IgD-negative memory B cell (primary cell): ENCODE data around the gene TAF12. TPM values are rescaled to one million over a fixed set of nuclear protein-coding genes. Genes with fewer than 3 reads are reported as not detected.
"Not testable (repeated sequence)": the region's sequence is repeated elsewhere in the genome, so short reads cannot be mapped to it uniquely, and the experiment has no call there.

Experiments used
- H3K27ac Mint-ChIP-seq, 3 donors: one replicate each; pipeline ENCODE4 v1.8.0; 2020 to 2022; ENCODE audit warnings: mild to moderate bottlenecking in 3 of 3, mixed read lengths in 3 of 3, moderate library complexity in 1 of 3
- H3K27me3 Mint-ChIP-seq: one replicate; pipeline ENCODE4 v1.8.0; 2021; ENCODE audit warnings: mixed read lengths
- H3K36me3 Mint-ChIP-seq: one replicate; pipeline ENCODE4 v1.8.0; 2020; ENCODE audit warnings: mild to moderate bottlenecking, mixed read lengths
- H3K4me1 Mint-ChIP-seq, 3 donors: one replicate each; pipeline ENCODE4 v1.8.0; 2020 to 2022; ENCODE audit warnings: mixed read lengths in 3 of 3, mild to moderate bottlenecking in 1 of 3
- H3K4me3 Mint-ChIP-seq, 4 donors: one replicate each; pipeline ENCODE4 v1.8.0; 2020 to 2022; ENCODE audit warnings: mild to moderate bottlenecking in 4 of 4, mixed read lengths in 4 of 4, moderate library complexity in 3 of 4
- H3K9me3 Mint-ChIP-seq, 3 donors: one replicate each; pipeline ENCODE4 v1.8.0; 2020 to 2021; ENCODE audit warnings: mixed read lengths in 3 of 3, mild to moderate bottlenecking in 1 of 3
- polyA plus RNA-seq: library from polyadenylated mRNA; unstranded; fragments of 300-500 nt; fragmentation: Illumina TruSeq; gene quantifications from one replicate; pipeline ENCODE4 v1.2.3, GENCODE V29; 2021

The TAF12 gene
- polyA plus RNA-seq, 1 donor from 2014 or later = 37.5 TPM

GRCh38 chr1:28580722-28581530, 61.9 kb downstream of the TAF12 start:
- H3K4me1 Mint-ChIP-seq = peaks cover 25 to 32% (median 31%) of the 10 kb centered on the region in 3 donors
- H3K36me3 Mint-ChIP-seq = no peaks in the 10 kb centered on the region
- H3K9me3 Mint-ChIP-seq = no peaks in the 10 kb centered on the region
- peak overlapping the region; percentile 93 to 100 (median 98) for H3K4me3 Mint-ChIP-seq
- H3K27ac Mint-ChIP-seq = peak overlapping the region; percentile 69 to 92 (median 76)
- no peaks in the 10 kb centered on the region for H3K27me3 Mint-ChIP-seq

GRCh38 chr1:28579401-28579800, 63.5 kb downstream of the TAF12 start:
- H3K4me3 Mint-ChIP-seq = peak overlapping the region; percentile 93 to 100 (median 98)

GRCh38 chr1:28578696-28579218, 64.1 kb downstream of the TAF12 start:
- Mint-ChIP-seq H3K4me1 (peaks cover 21 to 31% (median 30%) of the 10 kb centered on the region in 3 donors), H3K9me3 (no peaks in the 10 kb centered on the region), H3K36me3 (no peaks in the 10 kb centered on the region), H3K4me3 (peak overlapping the region in 1 of 4 donors; percentile 100), H3K27me3 (no peaks in the 10 kb centered on the region), H3K27ac (peak overlapping the region in 2 of 3 donors; percentile 69 to 83)

More at GRCh38 chr1:28579401-28579800, 63.5 kb downstream of the TAF12 start:
- H3K27me3 Mint-ChIP-seq = no peaks in the 10 kb centered on the region
- peaks cover 21 to 31% (median 30%) of the 10 kb centered on the region in 3 donors for H3K4me1 Mint-ChIP-seq
- no peaks in the 10 kb centered on the region for H3K36me3 Mint-ChIP-seq
- no peaks in the 10 kb centered on the region for H3K9me3 Mint-ChIP-seq
- H3K27ac Mint-ChIP-seq = peak overlapping the region; percentile 69 to 76 (median 76)

- Mint-ChIP-seq H3K36me3 (no peaks in the 10 kb centered on the region), H3K9me3 (no peaks in the 10 kb centered on the region), H3K27me3 (no peaks in the 10 kb centered on the region), H3K27ac (peak overlapping the region in 2 of 3 donors; percentile 8 to 85), H3K4me1 (peaks cover 18 to 31% (median 28%) of the 10 kb centered on the region in 3 donors), H3K4me3 (peak overlapping the region in 1 of 4 donors; percentile 100)
These were observed 64.9 kb downstream of the TAF12 start for GRCh38 chr1:28577738-28578536.

GRCh38 chr1:28577052-28577678, 65.7 kb downstream of the TAF12 start:
- no peaks in the 10 kb centered on the region for H3K36me3 Mint-ChIP-seq
- peaks cover 18 to 28% (median 25%) of the 10 kb centered on the region in 3 donors for H3K4me1 Mint-ChIP-seq
- H3K4me3 Mint-ChIP-seq = peak overlapping the region in 1 of 4 donors; percentile 100
- H3K27ac Mint-ChIP-seq = peak overlapping the region; percentile 51 to 85 (median 80)
- H3K27me3 Mint-ChIP-seq = no peaks in the 10 kb centered on the region
- no peaks in the 10 kb centered on the region for H3K9me3 Mint-ChIP-seq

- no peak overlapping the region for H3K4me3 Mint-ChIP-seq
- H3K27me3 Mint-ChIP-seq = no peaks in the 10 kb centered on the region
- no peaks in the 10 kb centered on the region for H3K9me3 Mint-ChIP-seq
- H3K36me3 Mint-ChIP-seq = no peaks in the 10 kb centered on the region
- peaks cover 3 to 7% (median 5%) of the 10 kb centered on the region in 3 donors for H3K4me1 Mint-ChIP-seq
- no peak overlapping the region for H3K27ac Mint-ChIP-seq
These were observed 69.3 kb downstream of the TAF12 start for GRCh38 chr1:28573564-28573963.

- H3K27ac Mint-ChIP-seq, H3K4me3 Mint-ChIP-seq, H3K4me1 Mint-ChIP-seq, H3K9me3 Mint-ChIP-seq, H3K27me3 Mint-ChIP-seq, H3K36me3 Mint-ChIP-seq: not testable (repeated sequence)
These were observed 70.0 kb downstream of the TAF12 start for GRCh38 chr1:28572891-28573290.

- no peaks in the 10 kb centered on the region for H3K27me3 Mint-ChIP-seq
- H3K4me1 Mint-ChIP-seq = peaks cover 0 to under 1% (median 0%) of the 10 kb centered on the region in 3 donors
- H3K27ac Mint-ChIP-seq = no peak overlapping the region
- no peak overlapping the region for H3K4me3 Mint-ChIP-seq
- no peaks in the 10 kb centered on the region for H3K36me3 Mint-ChIP-seq
- no peaks in the 10 kb centered on the region for H3K9me3 Mint-ChIP-seq
These were observed 71.0 kb downstream of the TAF12 start for GRCh38 chr1:28571911-28572310.

GRCh38 chr1:28566931-28567330, 75.9 kb downstream of the TAF12 start:
- Mint-ChIP-seq H3K9me3 (no peaks in the 10 kb centered on the region), H3K27me3 (no peaks in the 10 kb centered on the region), H3K27ac (peak overlapping the region in 1 of 3 donors; percentile 35), H3K4me1 (no peaks in the 10 kb centered on the region), H3K4me3 (no peak overlapping the region), H3K36me3 (no peaks in the 10 kb centered on the region)

GRCh38 chr1:28565726-28566125, 77.1 kb downstream of the TAF12 start:
- no peaks in the 10 kb centered on the region for H3K27me3 Mint-ChIP-seq
- no peaks in the 10 kb centered on the region for H3K9me3 Mint-ChIP-seq

GRCh38 chr1:28565040-28565439, 77.8 kb downstream of the TAF12 start:
- Mint-ChIP-seq H3K27ac (no peak overlapping the region), H3K36me3 (no peaks in the 10 kb centered on the region), H3K9me3 (no peaks in the 10 kb centered on the region), H3K27me3 (no peaks in the 10 kb centered on the region), H3K4me3 (no peak overlapping the region), H3K4me1 (no peaks in the 10 kb centered on the region)

More at GRCh38 chr1:28565726-28566125, 77.1 kb downstream of the TAF12 start:
- no peaks in the 10 kb centered on the region for H3K4me1 Mint-ChIP-seq
- H3K27ac Mint-ChIP-seq = no peak overlapping the region
- H3K4me3 Mint-ChIP-seq = peak overlapping the region in 1 of 4 donors; percentile 43
- no peaks in the 10 kb centered on the region for H3K36me3 Mint-ChIP-seq

GRCh38 chr1:28564310-28564709, 78.6 kb downstream of the TAF12 start:
- Mint-ChIP-seq H3K27ac (peak overlapping the region in 1 of 3 donors; percentile 39), H3K9me3 (no peaks in the 10 kb centered on the region), H3K36me3 (no peaks in the 10 kb centered on the region), H3K27me3 (no peaks in the 10 kb centered on the region), H3K4me3 (no peak overlapping the region), H3K4me1 (no peaks in the 10 kb centered on the region)

GRCh38 chr1:28560886-28561285, 82.0 kb downstream of the TAF12 start:
- Mint-ChIP-seq H3K9me3 (no peaks in the 10 kb centered on the region), H3K36me3 (no peaks in the 10 kb centered on the region), H3K4me3 (no peak overlapping the region), H3K27me3 (no peaks in the 10 kb centered on the region), H3K27ac (peak overlapping the region in 1 of 3 donors; percentile 82), H3K4me1 (no peaks in the 10 kb centered on the region)
